Epithelial cell of esophagus (primary cell): Measurements from ENCODE around the gene PIP5KL1.

Experiments used
- DNase-seq: peaks from one replicate; pipeline ENCODE4 v3.0.0; 2010; ENCODE audit warnings: low read depth
- H3K4me3 ChIP-seq: 2 replicates; pipeline ENCODE4 v1.5.1; 2011; ENCODE audit warnings: mild to moderate bottlenecking, low read length, control low read depth
- TF ChIP-seq, protein P1 (sequence below): IDR thresholded peaks from 2 replicates; pipeline ENCODE4 v1.5.1; 2011; ENCODE audit warnings: low read depth, mild to moderate bottlenecking, low read length, control low read depth, inconsistent platforms; ENCODE audit not compliant: insufficient read depth; ENCODE audit errors: missing control alignments

The PIP5KL1 gene, protein sequence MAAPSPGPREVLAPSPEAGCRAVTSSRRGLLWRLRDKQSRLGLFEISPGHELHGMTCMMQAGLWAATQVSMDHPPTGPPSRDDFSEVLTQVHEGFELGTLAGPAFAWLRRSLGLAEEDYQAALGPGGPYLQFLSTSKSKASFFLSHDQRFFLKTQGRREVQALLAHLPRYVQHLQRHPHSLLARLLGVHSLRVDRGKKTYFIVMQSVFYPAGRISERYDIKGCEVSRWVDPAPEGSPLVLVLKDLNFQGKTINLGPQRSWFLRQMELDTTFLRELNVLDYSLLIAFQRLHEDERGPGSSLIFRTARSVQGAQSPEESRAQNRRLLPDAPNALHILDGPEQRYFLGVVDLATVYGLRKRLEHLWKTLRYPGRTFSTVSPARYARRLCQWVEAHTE

DNA sequence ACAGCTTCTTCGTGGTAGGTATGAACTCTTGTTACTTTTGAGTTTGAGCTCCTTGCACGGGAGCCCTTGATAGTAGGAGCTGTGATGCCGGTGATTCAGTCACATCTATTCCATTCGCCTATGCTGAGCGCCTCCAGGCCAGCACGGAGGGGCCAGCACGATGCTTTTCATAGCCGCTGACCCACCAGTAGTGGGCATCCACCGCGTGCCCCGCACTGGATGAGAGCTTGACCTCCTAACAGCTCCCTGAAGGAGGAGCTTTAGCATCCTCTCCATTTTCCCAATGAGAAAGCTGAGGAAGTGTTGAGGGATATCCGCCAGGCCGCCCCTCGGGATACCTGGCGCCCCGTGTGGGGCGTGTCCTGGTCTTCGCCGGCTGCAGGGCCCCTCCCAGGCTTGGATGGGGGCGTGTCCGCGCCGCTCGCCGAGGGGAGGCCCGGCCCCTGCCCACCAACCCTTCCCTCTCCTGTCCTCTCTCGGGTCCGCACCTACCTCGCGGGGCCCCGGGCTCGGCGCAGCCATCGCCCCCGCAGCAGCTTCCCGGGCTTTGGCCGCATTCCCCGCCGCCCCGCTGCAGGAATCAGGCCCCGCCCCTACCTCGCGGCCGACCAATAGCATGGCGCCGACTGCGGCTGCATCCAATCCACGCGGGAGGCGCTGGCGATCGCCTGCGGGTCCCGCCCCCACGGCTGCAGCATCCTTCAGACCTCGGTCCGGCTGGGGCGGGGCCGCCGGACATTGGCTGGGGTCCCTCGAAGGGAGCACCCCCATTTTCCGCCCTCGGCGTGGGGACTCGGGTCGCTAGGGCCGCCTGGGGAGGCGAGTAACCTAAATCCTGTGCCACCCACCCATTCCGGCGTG is at the start of gene PIP5KL1:
Gene PIP5KL1 (minus strand): TSS at position 547 of the 861 bp plus-strand sequence. CDS start 25 bp downstream, at position 522.
- peak; percentile 79 for DNase-seq
- H3K4me3 ChIP-seq, result peak within 1 kb of the TSS; percentile 35
- TF ChIP-seq, protein P1, sequence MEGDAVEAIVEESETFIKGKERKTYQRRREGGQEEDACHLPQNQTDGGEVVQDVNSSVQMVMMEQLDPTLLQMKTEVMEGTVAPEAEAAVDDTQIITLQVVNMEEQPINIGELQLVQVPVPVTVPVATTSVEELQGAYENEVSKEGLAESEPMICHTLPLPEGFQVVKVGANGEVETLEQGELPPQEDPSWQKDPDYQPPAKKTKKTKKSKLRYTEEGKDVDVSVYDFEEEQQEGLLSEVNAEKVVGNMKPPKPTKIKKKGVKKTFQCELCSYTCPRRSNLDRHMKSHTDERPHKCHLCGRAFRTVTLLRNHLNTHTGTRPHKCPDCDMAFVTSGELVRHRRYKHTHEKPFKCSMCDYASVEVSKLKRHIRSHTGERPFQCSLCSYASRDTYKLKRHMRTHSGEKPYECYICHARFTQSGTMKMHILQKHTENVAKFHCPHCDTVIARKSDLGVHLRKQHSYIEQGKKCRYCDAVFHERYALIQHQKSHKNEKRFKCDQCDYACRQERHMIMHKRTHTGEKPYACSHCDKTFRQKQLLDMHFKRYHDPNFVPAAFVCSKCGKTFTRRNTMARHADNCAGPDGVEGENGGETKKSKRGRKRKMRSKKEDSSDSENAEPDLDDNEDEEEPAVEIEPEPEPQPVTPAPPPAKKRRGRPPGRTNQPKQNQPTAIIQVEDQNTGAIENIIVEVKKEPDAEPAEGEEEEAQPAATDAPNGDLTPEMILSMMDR, result no peak

DNA sequence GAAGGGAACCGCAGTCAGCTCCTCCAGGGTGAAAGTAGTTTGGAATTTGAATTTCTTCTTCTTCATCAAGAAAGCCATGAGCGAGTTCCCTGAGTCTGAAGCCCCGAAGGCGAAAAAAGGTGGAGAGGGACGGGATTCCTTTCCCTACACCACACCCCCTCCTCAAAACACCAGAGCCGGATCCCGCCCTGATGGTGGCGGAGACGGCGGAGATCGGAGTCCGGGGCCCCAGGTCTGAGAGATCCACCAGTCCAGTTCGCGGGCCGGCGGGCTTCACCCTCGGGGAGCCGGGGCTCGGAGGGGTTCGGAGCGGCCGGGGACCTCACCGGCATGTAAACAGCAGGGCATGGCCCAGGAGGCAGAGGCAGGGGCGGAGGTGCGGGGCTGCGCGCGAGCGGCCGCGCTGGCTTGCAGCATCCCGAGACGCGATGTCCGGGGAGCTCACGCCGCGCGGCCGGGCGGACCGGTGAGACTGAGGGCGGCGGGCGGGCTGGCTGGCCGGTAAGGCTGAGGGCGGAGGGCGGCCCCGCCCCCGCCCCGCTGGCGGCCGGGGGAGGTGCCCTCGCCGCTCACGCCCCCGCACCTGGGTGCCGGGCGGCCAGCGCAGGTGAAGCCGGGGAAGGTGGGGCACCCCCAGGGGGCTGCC is 49.6 kb upstream of the PIP5KL1 start:
- DNase-seq, result peak; percentile 54
- H3K4me3 ChIP-seq, result peak overlapping the region; percentile 88
- TF ChIP-seq, protein P1, result no peak

DNA sequence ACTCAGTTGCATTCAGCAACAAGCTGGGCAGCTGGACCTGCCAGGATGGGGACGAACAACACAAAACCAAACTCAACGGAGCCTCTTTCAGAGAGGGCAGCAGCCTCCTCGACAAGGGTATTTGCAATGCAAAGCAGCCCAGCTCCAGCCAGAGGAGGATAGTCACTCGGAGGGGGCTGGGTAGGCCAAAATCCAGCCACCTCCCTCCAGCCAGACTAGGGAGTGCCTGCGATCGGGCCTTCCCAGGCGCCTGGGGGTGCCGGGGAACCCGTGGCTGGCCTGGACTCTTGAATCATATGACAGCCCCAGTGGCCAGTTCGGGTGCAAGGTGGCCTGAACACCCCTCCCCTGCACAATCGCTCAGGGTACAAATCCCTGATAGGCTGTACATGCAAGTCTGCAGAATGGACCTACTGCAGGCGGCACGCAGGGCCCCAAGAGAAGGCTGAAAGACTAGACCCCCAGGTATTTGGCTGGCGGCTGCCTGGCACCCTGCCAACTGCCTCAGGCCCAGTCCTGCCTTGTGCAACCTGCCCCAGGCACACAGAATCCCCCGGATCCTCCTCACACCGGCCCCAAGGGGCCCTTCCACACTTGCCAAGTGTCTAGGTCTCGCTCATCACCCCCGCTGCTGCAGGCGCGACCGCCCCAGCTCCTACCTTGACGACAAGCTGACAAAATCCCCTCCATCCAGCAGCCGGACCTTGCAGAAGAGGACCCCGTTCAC is 48.9 kb upstream of the PIP5KL1 start:
- TF ChIP-seq, protein P1, result no peak
- peak; percentile 48 for DNase-seq
- H3K4me3 ChIP-seq, result peak overlapping the region; percentile 88

DNA sequence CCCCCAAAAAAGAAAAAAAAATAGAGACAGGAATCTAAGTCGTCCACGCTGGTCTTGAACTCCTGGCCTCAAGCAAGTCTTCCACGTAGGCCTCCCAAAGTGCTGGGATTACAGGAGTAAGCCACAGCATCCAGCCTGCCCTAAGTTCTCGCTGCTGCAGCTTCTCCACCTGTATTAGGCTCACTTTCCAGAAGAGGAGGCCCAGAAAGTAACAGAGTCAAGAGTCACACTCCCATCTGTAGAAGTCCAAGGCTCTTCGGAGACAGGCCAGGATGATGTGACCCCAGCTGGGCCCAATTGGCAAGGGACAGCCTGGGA is 48.4 kb upstream of the PIP5KL1 start:
- H3K4me3 ChIP-seq, result peak overlapping the region; percentile 88
- TF ChIP-seq, protein P1, result no peak
- DNase-seq, result no peak

DNA sequence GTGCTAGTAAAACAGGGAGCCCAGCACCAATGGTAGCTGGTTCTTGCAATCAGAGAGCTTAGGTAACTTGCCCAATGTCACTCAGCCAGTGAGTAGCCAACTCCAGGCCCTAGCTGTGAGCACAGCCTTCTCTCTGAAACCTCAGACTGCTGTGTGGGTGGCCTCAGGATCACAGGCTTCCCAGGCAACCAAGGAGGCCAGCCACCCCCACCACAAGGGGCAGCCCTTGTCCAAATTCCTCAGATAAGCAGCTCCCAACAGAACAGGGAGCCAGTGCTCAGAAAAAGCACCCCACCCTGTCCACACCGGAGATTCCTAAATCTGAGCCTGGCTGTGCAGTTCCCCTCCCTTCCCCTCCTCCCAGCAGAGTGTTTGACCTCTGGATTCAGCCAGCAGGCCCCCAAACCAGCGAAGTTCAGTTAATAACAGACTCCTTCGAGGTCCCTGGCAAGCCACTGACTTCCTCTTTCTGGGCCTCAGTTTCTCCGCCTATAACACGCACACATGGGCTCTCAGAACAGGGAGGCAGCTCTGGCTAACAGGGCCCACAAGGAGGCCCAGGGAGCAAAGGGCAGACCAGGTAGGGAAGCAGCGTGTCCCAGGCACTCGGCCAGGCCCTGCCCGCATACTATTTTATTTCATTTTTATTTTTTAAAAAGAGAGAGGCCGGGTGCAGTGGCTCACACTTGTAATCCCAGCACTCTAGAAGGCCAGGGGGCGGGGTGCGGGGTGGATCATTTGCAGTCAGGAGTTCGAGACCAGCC is 47.5 kb upstream of the PIP5KL1 start:
- DNase-seq, result peak; percentile 40
- TF ChIP-seq, protein P1, result no peak
- H3K4me3 ChIP-seq, result peak overlapping the region; percentile 88
